Lung (tissue), 12 donors: ENCODE measurements around the gene EVI2B. TPM values are rescaled to one million over a fixed set of nuclear protein-coding genes. Genes with fewer than 3 reads are reported as not detected.

Experiments used
- ATAC-seq: fragments of 200-7000 bp; cut with Tn5 transposase; one replicate; pipeline ENCODE4 v1.9.1; 2020; ENCODE audit warnings: moderate number of reproducible peaks; ENCODE audit not compliant: insufficient read depth, low FRiP score
- DNase-seq, 3 donors: peaks; one replicate each; pipeline ENCODE4 v3.0.0-alpha.2; 2013 to 2017
- H3K27ac ChIP-seq, 2 donors: one replicate each; pipeline ENCODE4 v1.5.1; 2013; ENCODE audit warnings: mild to moderate bottlenecking in 2 of 2, moderate library complexity in 2 of 2, control low read depth in 1 of 2, inconsistent platforms in 1 of 2, low read depth in 1 of 2, low read length in 1 of 2
- H3K27me3 ChIP-seq, 3 donors: one replicate each; pipeline ENCODE4 v1.5.1; 2013; ENCODE audit warnings: low read length in 2 of 3; ENCODE audit not compliant: control insufficient read depth in 3 of 3, insufficient read depth in 3 of 3
- H3K36me3 ChIP-seq, 4 donors: one replicate each; pipeline ENCODE4 v1.5.1; 2013; ENCODE audit warnings: low read length in 4 of 4, mild to moderate bottlenecking in 1 of 4, moderate library complexity in 1 of 4; ENCODE audit not compliant: control insufficient read depth in 4 of 4, insufficient read depth in 4 of 4
- H3K4me1 ChIP-seq, 5 donors: one replicate each; pipeline ENCODE4 v1.5.1; 2013; ENCODE audit warnings: low read length in 5 of 5, mild to moderate bottlenecking in 2 of 5, moderate library complexity in 1 of 5; ENCODE audit not compliant: control insufficient read depth in 5 of 5, insufficient read depth in 5 of 5
- H3K4me3 ChIP-seq: one replicate; pipeline ENCODE4 v1.5.1; 2013; ENCODE audit warnings: mild to moderate bottlenecking, control low read depth, moderate library complexity
- H3K9ac ChIP-seq, 2 donors: one replicate each; pipeline ENCODE4 v1.5.1; 2013; ENCODE audit warnings: low read length in 2 of 2, control low read depth in 1 of 2; ENCODE audit not compliant: insufficient read depth in 1 of 2
- H3K9me3 ChIP-seq, 4 donors: one replicate each; pipeline ENCODE4 v1.5.1; 2013; ENCODE audit warnings: low read length in 3 of 4, mild to moderate bottlenecking in 1 of 4, moderate library complexity in 1 of 4; ENCODE audit not compliant: control insufficient read depth in 4 of 4, insufficient read depth in 3 of 4
- CTCF ChIP-seq: IDR thresholded peaks from 2 replicates; pipeline ENCODE4 v1.5.1; 2012; ENCODE audit warnings: mild to moderate bottlenecking; ENCODE audit errors: control extremely low read depth, extremely low read depth
- WGBS, 2 donors: extraction: QIAGEN DNeasy Blood & Tissue Kit; methylation state at CpG; one replicate each; pipeline ENCODE4 v1.1.7; 2013; 5-methylcytosine and 5-hydroxymethylcytosine counted together
- polyA plus RNA-seq, 2 donors: library from polyadenylated mRNA; stranded (reverse); fragments of 200-250 nt; gene quantifications; one replicate each; pipeline ENCODE4 v1.2.1, GENCODE V29; 2013
- total RNA-seq, 2 donors: library from RNA; depleted of rRNA in 1 of 2; stranded (reverse); fragments of >200 nt in 1 of 2; gene quantifications; one replicate each; pipeline ENCODE4 v1.2.1, GENCODE V29; 2014 to 2021
- donor health status: control.
- donor health status: control.
- donor health status: Bipolar disorder and iron deficiency.
- donor health status: healthy.
- donor health status: DM: yes; HTN: yes; CAD: no.

Gene EVI2B
- total and polyA plus RNA-seq, 4 donors: 8.1 to 86.9 (median 27.9) TPM

DNA sequence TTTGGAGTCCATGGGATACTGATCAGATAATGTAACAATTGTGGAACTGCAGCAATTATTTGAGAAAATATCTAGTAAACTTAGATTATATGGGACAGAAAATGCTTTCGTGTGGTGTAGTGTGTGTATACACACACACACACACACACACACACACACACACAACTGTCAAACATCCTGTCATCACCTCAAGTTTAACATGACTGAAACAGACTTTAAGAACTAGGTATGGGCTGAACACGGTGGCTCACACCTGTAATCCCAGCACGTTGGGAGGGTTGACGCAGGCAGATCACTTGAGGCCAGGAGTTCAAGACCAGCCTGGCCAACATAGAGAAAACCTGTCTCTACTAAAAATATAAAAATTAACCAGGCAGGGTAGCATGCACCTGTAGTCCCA lies 8.1 kb upstream of the EVI2B start:
- Histone ChIP-seq H3K36me3 (peaks cover 0 to 10% (median 3%) of the 10 kb centered on the region in 4 donors), H3K27ac (no peak overlapping the region), H3K4me1 (peaks cover 0 to 4% (median 0%) of the 10 kb centered on the region in 5 donors), H3K27me3 (no peaks in the 10 kb centered on the region), H3K9me3 (no peaks in the 10 kb centered on the region), H3K4me3 (no peak overlapping the region), H3K9ac (no peak overlapping the region)
- ATAC-seq: no peak
- WGBS, 2 donors: 82 to 89% methylated on average over 4 of the region's 4 CpGs
- DNase-seq: no peak
- no peak for TF ChIP-seq CTCF

DNA sequence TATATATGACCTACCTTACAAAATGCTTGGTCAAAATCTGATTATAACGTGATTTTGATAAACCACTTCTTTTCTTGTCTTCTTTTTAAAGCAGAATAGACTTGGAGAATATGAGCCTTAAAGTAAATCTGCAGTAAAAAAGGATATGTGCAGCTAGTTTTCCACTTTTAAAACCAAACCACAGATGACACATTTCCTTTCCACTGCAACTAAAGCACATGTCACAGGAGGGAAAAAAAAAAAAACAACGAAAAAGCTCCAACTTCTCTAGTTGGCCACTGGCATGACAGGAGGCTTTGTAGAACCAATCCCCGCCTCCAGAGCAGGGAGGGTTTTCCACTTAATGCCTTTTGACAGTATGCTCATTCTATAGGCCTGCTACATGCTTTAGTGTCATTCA lies 7.6 kb upstream of the EVI2B start, which contains the start of gene EVI2A:
Gene EVI2A (minus strand): TSS at position 142 of the 400 bp plus-strand sequence. CDS start 2,609 bp downstream, outside the sequence.
- H3K9ac ChIP-seq: peak within 1 kb of the TSS in 1 of 2 donors; percentile 36
- 33 to 55% methylated on average over 3 of the region's 3 CpGs for WGBS, 2 donors
- peaks cover 0 to 4% (median 0%) of the 10 kb centered on the region in 5 donors for H3K4me1 ChIP-seq
- H3K9me3 ChIP-seq: no peaks in the 10 kb centered on the region
- TF ChIP-seq CTCF: no peak
- peak; percentile 69 for ATAC-seq
- peak in 1 of 3 donors; percentile 25 for DNase-seq
- no peak within 1 kb of the TSS for H3K27ac ChIP-seq
- no peaks in the 10 kb centered on the region for H3K27me3 ChIP-seq
- no peak within 1 kb of the TSS for H3K4me3 ChIP-seq
- H3K36me3 ChIP-seq: peaks cover 0 to 8% (median 3%) of the 10 kb centered on the region in 4 donors

DNA sequence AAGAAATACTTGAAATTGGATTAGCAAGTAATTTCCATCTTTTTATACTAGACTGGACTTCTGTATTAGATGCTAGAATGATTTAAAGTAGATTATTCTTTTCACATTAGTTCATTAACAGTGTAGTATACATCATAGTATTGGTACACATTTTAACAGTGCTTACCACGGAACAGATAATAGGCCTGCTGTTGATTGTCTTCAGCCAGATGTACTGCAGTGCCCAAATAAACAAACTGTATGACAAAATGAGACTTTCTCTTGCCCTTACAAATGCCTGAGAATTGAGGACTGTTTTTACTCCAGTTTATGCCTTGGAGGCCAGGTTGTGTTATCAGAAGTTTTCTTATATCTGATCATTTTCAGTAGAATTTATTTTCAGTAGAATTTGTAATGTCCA lies 6.9 kb upstream of the EVI2B start:
- Histone ChIP-seq H3K27me3 (no peaks in the 10 kb centered on the region), H3K4me1 (peaks cover 0 to 4% (median 0%) of the 10 kb centered on the region in 5 donors), H3K9ac (peak overlapping the region in 1 of 2 donors; percentile 36), H3K27ac (no peak overlapping the region), H3K36me3 (peaks cover 0 to 3% (median under 1%) of the 10 kb centered on the region in 4 donors), H3K9me3 (no peaks in the 10 kb centered on the region), H3K4me3 (no peak overlapping the region)
- 22 to 47% methylated on average over 1 of the region's 1 CpG for WGBS, 2 donors
- no peak for ATAC-seq
- peak in 2 of 3 donors; percentile 24 to 29 for DNase-seq
- TF ChIP-seq CTCF: no peak

GRCh38 chr17:31320241-31320640 lies 6.4 kb upstream of the EVI2B start:
- Histone ChIP-seq H3K4me1 (peaks cover 0 to 4% (median 0%) of the 10 kb centered on the region in 5 donors), H3K9me3 (no peaks in the 10 kb centered on the region), H3K27me3 (no peaks in the 10 kb centered on the region), H3K36me3 (peaks cover 0 to 3% (median 0%) of the 10 kb centered on the region in 4 donors), H3K9ac (no peak overlapping the region), H3K4me3 (no peak overlapping the region), H3K27ac (no peak overlapping the region)
- DNase-seq: no peak
- no peak for ATAC-seq
- 46 to 67% methylated on average over 2 of the region's 2 CpGs for WGBS, 2 donors
- TF ChIP-seq CTCF: no peak
